Measurements from ENCODE around the gene IFT27.
A peak's percentile ranks its signal among the peaks of the same experiment; 100 is the strongest.

IFT27 gene, protein sequence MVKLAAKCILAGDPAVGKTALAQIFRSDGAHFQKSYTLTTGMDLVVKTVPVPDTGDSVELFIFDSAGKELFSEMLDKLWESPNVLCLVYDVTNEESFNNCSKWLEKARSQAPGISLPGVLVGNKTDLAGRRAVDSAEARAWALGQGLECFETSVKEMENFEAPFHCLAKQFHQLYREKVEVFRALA

DNA sequence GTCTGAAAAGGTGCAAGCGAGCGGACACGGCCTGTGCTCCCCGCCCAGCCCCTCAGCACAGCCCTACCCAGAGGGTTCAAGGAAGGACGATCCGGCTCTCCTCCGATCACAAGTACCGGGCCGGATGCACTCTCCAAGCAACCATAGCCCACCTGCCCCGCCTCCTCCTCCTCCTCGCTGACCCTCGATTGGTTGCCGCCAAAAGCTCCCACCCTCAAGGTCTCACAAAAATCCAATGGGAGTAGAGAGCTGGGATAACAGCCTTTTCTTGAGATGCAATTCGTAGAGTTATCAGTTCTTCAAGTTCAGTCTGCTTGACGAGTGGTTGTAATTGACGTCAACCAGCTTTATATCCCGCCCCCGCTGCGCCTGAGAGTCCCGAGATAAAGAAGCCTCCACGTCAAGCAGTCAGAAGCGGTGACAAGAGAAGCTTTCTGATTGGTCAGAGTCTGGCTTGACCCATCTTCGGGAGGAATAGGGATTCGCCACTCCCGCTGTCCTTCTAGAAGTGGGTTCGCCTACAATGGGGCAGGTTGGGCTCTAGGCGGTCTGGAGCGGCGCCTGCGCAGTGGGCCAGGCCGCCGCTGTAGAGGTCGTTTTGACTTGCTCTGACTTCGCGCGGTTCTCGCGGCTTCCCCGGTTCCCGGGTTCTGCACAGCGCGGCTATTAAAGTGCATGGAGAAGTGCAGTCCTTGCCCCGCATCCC is at the start of gene IFT27:
Gene IFT27, minus strand, starts transcription at position 156 of the 706 bp plus-strand sequence. CDS start 412 bp downstream, outside the sequence.
- DNase-seq: peak; percentile 100

DNA sequence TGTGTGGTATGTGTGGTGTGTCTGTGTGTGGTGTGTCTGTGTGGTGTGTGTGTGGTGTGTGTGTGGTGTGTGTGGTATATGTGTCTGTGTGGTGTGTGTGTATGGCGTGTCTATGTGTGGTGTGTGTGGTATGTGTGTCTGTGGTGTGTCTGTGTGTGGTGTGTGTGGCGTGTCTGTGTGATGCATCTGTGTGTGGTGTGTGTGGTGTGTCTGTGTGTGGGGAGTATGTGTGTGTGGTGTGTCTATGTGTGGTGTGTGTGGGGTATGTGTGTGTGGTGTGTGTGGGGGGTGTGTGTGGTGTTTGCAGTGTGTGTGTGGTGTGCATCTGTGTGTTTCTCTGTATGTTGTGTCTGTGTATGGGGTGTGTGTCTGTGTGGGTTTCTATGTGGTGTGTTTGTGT is 48.7 kb upstream of the IFT27 start:
- no peak for DNase-seq

DNA sequence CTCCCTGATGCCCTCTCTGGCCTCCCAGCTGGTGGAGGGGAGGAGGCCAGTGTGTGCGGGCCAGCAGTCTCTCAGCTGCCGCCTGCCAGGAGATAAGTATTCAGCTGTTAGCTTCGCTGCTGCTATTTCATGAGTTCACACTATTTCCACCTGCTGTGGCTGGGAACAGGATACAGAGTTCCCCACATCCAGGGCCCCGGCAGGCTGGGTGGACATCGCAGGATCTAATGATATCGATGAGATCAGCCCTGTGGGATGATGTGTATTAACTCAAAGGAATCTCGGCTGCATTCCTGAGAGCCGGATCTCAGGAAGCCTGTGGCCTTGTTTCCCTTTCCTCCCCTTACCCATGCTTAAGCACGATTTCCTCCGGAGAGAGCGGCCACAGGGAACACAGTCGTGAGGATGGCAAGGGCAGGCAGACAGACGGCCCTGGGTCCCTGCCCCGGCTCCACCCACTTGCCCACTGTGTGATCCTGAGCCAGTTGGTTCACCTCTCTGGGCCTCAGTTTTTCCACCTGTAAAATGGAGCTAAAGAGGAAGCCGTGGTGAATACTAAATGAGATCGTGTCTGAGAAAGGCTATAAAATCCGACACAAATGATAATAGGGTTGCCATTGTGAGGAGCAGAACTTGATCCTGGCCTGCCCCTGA is 47.4 kb upstream of the IFT27 start:
- no peak for DNase-seq

DNA sequence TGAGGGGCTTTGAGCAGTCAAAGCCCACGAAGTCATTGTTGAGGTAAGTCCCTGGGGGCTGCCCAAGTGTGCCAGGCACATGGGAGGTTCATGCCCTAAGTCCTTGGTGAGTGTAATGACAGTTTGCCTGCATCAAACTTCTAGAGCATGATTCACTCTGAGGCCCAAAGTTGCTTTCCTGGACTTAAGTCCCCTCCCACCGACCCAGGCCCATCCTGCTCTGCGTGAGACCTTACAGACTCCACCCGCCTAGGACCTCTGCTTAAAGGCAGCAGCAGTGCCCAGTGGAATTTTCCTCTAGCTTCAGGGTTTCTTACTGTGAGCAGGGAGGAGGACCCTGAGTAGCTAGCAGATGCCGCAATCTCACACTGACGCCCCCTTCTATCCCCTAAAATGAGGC is 46.7 kb upstream of the IFT27 start:
- no peak for DNase-seq

DNA sequence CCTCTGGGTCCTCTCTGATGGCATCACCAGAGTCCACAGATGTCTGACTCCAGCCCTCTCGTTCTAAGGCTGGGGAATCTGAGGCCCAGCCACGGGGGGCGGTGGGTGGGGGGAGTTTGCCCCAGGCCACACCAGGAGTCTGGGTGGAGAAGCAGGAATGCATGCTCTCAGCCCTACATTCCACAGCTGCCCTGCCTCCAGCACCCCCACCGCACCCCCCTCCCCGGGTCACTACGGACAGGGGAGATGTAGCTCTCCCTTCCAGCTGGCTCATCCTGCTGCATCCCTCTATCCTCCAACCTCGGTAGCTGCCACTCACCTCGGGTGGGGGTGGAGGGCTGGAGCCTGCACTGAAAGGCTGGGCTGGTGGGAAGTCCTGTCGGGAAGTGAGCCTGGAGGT is 43.2 kb upstream of the IFT27 start:
- no peak for DNase-seq

DNA sequence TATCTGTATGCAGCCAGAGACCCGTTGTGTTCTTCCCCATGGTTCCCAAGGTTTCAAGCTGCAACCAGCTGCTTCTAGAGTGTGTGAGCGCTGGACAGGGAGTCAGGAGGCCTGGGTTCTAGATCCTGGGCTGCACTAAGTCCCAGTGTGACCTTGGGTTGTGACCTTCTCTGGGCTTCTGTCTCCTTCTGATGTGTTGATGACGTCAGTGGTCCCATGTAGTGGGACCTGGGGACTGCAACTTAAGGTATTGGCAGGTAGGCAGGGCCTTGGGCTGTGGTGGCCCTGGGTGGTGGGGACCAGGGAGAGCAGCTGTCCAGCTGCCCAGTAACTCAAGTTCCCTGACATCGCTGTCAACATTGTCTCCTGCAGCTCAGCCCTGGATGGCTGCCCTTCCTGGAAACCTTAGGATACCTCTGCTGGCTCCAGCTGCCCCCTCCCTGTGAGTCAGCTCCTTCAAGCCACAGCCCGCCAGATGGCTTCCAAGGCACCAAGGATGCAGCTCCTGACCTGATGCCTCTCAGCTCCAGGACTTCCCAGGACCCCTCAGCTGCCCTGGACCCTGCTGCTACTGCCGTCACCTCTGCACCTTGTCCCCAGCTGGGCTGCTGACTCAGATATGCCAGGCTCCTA is 42.2 kb upstream of the IFT27 start:
- no peak for DNase-seq

DNA sequence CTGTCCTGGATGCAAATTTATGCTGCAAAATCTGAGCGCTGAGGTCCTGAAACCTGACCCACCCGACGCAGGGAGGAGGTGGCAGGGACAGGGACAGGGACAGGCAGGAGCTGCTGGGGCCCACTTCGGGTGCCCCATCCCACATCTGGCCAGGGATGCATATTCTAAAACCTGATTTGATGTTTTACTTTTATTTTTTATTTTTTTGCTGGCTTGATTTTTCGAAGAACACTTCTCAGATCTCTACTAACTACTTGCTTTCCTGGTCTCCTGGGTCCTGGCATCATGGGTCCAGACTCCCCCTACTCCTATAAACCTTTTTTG is 41.6 kb upstream of the IFT27 start:
- DNase-seq: no peak

DNA sequence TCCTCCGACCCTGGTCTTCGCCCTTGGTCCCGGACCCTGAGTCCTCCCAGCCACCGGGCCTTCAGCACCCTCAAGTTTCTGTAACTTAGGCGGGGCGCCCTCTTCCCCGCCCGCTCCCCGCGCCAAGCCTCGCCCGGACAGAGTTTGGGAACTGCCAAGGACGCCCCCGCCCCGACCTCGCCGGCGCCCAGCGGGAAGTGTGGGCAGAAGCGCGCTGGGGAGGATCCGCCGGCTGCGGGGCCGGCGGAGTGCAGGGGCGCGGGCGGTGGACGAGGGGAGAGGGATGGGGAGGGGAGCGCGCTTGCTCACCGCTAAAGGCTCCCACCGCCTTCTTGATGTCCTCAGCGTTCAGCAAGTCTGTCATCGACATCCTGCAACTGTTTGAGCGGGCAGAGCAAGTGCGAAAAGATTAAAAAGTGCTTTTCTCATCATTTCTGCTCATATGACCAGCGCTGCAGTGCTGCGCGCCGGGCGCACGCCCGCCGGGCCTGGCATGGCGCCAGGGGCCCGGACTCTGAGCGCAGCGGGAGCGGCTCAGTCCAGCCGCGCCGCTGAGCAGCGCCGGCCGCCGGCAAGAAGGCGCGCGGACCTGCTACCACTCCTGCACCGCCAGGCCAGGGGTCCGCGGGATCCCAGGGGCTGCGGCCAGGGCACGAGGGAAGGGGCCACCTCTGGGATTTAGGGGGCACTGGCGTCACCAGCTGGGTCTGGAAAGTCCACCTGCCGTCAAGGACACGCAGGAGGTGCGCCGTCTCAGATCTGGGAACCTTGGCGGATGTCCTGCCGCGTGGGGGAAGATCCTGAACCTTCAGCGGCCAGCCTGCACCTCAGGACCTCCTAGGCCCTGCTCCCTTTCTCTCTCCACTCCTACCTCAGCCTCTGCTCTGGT is 41.0 kb upstream of the IFT27 start, which contains the start of gene PVALB:
Gene PVALB, minus strand, starts transcription at position 400 of the 889 bp plus-strand sequence. Its CDS starts 30 bp downstream, at position 370.
- DNase-seq: no peak

DNA sequence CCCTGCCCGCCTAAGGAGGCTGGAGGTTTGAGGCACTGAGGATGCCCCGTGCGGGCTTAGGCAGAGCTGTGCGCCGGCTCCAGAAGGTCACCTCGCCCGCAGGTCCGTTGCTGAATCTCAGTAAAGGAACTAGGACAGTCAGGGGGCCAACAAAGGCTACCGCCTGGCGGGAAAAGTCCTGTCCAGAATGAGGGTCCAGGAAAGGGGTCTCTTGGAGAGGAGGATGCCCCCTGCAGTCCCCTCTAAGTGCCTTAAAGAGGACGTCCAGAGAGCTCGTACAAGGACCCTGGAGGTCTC is 40.4 kb upstream of the IFT27 start:
- DNase-seq: no peak

DNA sequence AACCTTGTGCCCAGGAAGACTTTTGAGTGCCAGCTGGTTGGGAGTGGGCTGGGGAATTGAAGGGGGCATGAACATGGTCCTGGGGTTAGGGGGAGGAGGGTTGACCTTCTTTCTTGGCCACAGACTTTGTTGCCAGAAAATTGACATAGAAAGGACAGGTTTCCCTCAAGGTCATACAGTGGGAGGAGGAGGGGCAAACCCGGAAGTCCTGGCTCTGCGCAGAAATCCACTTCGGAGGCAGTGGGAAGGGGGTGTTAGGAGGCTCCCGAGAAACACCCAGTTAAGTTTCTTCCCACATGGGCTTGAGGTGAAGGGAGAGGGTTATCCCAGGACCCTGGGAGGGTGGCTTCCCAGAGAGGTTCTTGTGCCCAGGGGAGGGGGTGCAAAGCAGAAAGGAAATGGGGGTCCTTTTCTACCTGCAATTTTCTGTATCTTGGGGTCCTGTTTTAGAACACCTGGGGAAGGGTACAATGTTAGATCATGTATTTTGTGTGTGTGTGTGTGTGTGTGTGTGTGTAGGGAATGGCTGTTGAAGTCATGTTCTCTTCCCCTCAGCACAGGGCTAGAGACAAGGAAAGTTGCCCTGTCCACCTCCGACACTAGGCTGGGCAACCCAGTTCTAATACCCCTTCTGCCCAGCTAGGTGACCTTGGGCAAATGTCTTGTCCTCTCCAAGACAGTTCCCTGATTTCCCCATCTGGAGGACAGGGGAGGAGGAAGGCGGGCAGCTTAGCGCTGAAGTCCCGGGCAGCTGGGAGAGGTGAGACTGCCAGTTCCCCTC is 39.8 kb upstream of the IFT27 start:
- no peak for DNase-seq

DNA sequence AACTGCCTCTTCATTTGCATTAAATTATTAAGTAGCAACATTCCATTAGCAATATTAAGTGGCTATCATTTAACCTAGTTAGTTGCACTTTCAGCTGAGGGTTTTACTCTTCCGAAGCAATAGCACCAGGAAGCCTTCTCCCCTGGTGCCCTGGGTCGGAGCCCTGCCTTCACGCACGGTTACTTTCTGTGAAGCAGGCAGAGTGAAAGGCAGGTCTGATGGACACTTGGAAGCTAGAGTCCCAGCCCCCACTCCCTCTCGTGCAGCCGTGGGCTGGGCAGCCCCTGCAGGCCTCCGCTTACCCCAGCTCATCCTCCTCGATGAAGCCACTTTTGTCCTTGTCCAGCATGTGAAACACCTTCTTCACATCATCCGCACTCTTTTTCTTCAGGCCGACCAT is 38.9 kb upstream of the IFT27 start:
- DNase-seq: no peak

DNA sequence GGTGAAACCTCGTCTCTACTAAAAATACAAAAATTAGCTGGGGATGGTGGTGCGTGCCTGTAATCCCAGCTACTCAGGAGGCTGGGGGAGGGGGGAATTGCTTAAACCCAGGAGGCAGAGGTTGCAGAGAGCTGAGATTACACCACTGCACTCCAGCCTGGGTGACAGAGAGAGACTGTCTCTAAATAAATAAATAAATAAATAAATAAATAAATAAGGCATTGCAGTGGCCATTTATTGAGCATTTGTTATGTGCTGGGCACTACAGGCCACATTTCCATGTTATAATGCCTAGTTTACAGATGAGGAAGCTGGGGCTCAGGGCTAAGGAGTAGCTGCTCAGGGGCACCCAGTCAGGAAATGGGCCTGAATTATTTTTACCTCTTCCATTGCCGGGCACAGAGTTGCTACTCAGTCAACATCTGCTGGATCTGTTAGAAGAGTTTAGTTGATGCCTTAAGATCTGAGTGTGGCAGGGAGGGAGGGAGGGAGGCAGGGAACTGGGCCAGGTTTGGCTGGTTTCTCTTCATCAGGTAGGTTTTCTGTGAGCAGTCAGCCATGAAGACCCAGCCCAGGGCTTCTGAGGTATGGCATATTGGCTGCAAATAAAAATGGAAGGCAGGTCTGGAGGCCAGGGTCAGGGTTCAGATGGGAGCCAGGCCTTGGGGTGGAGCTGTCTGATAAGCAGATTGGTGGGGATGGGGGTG is 35.3 kb upstream of the IFT27 start:
- DNase-seq: no peak

DNA sequence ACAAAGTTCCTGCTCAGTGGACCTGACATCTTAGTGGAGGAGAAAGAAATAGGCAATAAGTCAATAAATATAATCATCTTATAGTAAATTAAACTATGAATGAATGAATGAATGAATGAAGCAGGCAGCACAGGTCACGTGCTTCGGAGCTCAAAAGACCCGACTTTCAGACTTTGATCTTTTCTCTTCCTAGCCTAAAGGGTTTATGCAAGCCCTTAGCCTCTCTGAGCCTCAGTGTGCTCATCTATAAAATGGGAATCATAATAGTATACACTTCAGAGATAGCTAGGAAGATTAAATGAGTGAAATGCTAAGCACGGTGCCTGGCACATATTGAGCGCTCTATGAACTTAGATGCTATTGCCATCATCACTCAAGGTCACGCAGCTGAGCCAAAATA is 33.4 kb upstream of the IFT27 start:
- DNase-seq: no peak

DNA sequence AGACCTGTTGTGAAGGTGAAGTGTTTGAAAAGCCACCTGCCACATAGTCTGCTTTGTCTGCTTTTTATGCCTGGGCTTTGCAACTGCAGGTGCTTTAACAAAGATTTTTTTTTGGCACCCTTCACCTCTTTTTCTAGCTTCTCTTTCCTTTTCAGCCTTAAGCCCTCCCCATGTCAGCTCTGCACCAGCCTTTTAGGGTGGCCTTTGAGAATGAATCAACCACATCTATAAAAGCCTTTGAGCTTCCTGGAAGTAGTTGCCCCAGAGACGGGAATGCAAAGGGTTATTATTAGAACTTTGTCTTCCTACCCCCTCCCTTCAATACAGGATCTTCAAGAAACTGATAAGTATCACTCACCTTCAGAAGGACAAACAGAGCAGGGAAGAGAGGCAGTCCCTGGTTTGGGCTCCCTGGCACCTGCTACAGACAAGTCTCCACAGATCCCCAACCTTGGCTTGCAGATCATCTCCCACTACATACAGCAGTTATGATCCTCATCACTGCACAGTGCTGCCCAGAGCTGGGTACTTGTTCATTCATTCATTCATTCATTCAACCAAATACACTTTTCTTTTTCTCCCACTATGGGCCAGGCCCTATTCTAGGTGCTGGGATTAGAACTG is 32.9 kb upstream of the IFT27 start:
- DNase-seq: no peak

DNA sequence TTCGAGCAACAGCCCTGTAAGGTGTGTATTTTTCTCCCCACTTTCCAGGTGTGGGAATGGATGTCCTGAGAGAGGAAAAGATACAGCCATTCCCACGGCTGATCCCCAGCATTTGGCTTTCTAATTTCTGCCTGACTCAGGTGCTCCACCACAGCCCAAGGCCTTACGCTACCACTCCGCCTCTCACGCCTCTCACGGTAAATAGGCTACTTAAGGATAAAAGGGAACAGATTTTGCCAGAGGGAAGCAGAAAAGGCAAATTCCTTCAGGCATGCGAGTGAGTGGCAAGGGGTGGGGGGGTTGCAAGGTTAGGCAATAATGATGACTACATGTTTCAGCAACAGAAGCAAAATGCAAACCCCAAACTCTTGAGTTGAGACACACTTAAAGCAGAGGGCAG is 31.7 kb upstream of the IFT27 start:
- DNase-seq: no peak

DNA sequence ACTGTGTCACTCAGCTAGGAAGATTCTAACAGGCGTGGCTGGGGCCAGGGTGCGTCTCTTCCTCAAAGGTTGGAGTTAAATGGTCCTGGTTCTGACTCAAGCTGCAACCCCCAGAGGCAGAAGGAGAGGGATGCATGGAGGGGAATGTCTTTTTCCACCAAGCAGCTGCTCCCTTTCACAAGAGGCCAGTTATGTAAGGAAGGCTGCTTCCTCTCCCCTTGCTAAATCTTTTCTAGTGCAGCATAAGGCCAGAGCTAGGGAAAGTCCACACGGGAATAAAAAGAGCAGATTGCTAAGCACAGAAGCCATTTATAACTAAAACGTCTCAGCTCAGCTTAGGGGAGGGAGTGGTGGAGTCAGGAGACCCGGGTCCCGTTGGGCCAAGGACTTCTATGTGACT is 30.9 kb upstream of the IFT27 start:
- no peak for DNase-seq

DNA sequence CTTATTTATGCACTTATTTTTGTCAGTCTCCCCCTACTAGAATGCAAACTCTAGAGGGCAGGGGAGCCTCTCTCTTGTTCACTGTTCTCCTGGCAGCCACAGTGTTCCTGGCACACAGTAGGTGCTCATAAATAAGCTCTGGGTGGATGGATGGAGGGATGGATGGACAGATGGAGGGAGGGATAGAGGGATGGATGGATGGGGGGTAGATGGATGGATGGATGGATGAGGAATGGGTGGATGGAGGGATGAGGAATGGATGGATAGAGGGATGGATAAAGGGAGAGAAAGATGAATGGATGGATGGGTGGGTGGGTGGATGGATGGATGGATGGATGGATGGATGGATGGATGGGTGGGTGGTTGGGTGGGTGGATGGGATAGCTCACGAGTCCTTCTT is 27.4 kb upstream of the IFT27 start:
- DNase-seq: no peak

DNA sequence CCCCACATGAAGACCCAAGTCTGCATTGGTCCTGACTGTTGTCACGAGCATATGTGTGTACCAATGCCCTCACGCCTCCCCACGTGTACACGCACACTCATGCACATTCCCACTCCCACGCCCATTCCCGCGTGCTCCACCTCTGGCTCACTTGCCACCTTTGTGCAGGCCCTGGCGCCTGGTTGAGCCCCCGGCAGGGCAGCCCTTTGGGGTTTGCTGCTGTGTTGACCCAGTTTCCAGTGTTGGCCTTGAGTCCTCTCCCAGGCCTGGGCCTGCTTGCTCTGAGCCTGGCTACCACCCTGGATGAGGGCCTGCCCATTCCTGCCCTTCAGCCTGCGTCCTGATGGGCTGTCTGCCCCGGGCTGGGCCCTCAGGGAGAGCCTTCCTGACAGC is 22.8 kb upstream of the IFT27 start:
- DNase-seq: no peak

DNA sequence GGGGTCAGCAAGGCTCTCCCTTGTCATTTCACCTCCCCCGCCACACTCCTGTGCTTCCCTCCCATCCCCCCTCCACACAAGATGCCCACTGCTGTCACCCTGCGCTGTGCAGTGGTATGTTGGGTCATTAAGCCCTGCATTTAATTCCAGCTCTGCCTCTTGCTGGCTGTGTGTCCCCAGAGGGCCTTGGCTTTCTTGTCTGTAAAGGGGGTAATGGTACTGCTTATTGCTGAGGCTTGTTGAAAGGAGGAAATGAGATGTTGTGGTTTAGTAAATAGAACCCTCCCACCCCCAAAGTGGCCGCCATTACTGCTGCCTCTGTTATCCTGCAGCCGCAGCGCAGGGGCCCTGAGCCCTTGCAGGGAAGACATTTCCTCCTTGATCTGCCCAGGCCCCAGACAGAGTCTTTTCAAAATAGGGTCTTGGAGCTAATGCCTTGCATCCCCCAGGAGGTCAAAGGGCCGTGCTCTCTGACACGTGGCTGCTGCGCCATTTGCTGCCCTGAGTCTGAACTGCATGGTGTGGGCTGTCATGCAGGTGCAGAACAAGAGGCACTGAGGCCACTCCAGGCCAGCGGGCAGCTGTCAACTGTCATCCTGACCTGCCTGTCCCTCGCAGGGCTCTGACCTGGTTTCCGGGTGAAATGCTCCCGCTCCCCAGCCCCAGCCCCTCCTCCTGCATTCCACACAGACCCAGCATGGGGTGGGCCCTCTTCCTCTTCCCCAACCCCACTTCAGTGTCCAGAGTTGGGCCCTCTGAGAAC is 22.2 kb upstream of the IFT27 start:
- no peak for DNase-seq

DNA sequence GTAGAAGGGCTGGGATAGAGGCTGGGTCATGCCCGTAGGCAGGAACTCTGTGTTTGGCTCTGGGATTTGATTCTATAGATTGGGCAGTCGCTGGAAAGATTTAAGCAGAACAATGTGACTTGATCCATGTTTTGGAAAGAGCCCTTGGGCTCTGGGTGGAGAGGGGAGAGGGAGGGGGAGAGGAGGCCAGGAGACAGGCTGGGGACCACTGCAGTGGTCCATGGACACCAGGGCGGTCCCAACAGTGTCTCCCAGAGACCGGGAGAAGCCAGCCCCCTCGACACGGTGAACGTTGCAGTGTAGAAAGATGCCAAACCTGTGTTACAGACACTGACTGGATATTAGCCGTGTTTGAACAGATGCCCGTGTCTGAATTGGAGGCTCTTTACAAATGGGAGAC is 21.5 kb upstream of the IFT27 start:
- no peak for DNase-seq

Data from stimulated activated naive CD4-positive, alpha-beta T cell treated with Interleukin-2 at 50 U/mL for 16 hours (primary cell).